Thyroid gland (tissue), 4 donors: ENCODE data around the gene ZNF346. TPM values are rescaled to one million over a fixed set of nuclear protein-coding genes. Genes with fewer than 3 reads are reported as not detected.

ENCODE experiments used
- DNase-seq, 2 donors: peaks; one replicate each; pipeline ENCODE4 v3.0.0-alpha.2; 2019
- H3K27ac ChIP-seq, 3 donors: fragments of 200-600 bp; sonication (generic); 1 replicate in 2 of 3; 2 replicates in 1 of 3; pipeline ENCODE4 v1.5.1; 2016 to 2019; ENCODE audit warnings: mild to moderate bottlenecking in 1 of 3, moderate library complexity in 1 of 3
- H3K27me3 ChIP-seq: fragments of 200-600 bp; sonication (generic); one replicate; pipeline ENCODE4 v1.5.1; 2019
- H3K36me3 ChIP-seq, 2 donors: fragments of 200-600 bp; sonication (generic); one replicate each; pipeline ENCODE4 v1.5.1; 2016 to 2019
- H3K4me1 ChIP-seq, 2 donors: fragments of 200-600 bp; sonication (generic); one replicate each; pipeline ENCODE4 v1.5.1; 2017 to 2019
- H3K4me3 ChIP-seq, 3 donors: fragments of 200-600 bp; sonication (generic); replicated peaks in 1 of 3; 1 replicate in 2 of 3; 2 replicates in 1 of 3; pipeline ENCODE4 v1.5.1; 2016; ENCODE audit warnings: mild to moderate bottlenecking in 1 of 3
- H3K9me3 ChIP-seq: fragments of 200-600 bp; sonication (generic); one replicate; pipeline ENCODE4 v1.5.1; 2017
- POLR2A ChIP-seq, 2 donors: fragments of 450-650 bp; IDR thresholded peaks; one replicate each; pipeline ENCODE4 v1.6.1; 2017; ENCODE audit warnings: antibody characterized with exemption in 2 of 2, mild to moderate bottlenecking in 2 of 2, moderate library complexity in 1 of 2
- WGBS, 2 donors: methylation state at CpG; one replicate each; pipeline ENCODE4 v1.1.5; 2017; 5-methylcytosine and 5-hydroxymethylcytosine counted together
- intact Hi-C: fragments of 100-400 bp; cut with DNase I; formaldehyde crosslinking; loops from one replicate; pipeline ENCODE4 v1.15.1; 2023
- total RNA-seq, 4 donors: library from RNA; depleted of rRNA; stranded (reverse); fragments of >200 nt; gene quantifications; one replicate each; pipeline ENCODE4 v1.2.3, GENCODE V29; 2016
- TF ChIP-seq, protein P1 (sequence below), 6 experiments: fragments of 200-600 bp in 3 of 6; fragments of 450-650 bp in 3 of 6; sonication (generic) in 3 of 6; IDR thresholded peaks; one replicate each; pipeline ENCODE4 v1.5.1; 2016 to 2019; ENCODE audit warnings: antibody characterized with exemption in 6 of 6, mild to moderate bottlenecking in 2 of 6, inconsistent platforms in 1 of 6, moderate library complexity in 1 of 6

ZNF346 gene
- total RNA-seq, 4 donors from 2014 or later, result 23.6 to 34.8 (median 26.2) TPM

DNA sequence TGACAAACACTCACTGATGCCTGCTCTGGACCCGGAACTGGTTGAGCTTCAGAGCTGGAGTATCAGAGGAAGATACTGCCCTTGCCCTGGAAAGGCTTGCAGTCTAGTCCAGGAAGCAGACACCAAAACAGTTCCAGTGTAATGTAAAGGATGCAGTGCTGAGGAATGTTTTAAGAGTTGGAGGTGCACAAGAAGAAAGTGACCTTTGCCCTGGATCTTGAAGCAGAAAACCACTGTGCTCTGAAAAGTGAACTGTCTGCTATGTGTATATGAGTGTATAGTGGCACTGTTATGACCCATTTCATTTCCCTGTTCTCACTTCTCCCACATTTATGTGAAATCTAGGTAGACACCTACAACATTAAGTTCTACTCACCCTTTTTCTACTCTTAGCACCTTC lies 2.1 kb downstream of the ZNF346 start:
- Histone ChIP-seq H3K27ac (no peak overlapping the region), H3K36me3 (no peaks in the 10 kb centered on the region), H3K27me3 (no peaks in the 10 kb centered on the region), H3K9me3 (no peaks in the 10 kb centered on the region), H3K4me1 (peaks cover 15 to 17% of the 10 kb centered on the region in 2 donors), H3K4me3 (no peak overlapping the region)
- TF ChIP-seq, protein P1, sequence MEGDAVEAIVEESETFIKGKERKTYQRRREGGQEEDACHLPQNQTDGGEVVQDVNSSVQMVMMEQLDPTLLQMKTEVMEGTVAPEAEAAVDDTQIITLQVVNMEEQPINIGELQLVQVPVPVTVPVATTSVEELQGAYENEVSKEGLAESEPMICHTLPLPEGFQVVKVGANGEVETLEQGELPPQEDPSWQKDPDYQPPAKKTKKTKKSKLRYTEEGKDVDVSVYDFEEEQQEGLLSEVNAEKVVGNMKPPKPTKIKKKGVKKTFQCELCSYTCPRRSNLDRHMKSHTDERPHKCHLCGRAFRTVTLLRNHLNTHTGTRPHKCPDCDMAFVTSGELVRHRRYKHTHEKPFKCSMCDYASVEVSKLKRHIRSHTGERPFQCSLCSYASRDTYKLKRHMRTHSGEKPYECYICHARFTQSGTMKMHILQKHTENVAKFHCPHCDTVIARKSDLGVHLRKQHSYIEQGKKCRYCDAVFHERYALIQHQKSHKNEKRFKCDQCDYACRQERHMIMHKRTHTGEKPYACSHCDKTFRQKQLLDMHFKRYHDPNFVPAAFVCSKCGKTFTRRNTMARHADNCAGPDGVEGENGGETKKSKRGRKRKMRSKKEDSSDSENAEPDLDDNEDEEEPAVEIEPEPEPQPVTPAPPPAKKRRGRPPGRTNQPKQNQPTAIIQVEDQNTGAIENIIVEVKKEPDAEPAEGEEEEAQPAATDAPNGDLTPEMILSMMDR (IDR thresholded peaks at IDR 0.05), result no peak
- DNase-seq, result no peak
- 96 to 100% methylated on average over 1 of the region's 1 CpG for WGBS, 2 donors
- intact Hi-C loops, result no loop called here

DNA sequence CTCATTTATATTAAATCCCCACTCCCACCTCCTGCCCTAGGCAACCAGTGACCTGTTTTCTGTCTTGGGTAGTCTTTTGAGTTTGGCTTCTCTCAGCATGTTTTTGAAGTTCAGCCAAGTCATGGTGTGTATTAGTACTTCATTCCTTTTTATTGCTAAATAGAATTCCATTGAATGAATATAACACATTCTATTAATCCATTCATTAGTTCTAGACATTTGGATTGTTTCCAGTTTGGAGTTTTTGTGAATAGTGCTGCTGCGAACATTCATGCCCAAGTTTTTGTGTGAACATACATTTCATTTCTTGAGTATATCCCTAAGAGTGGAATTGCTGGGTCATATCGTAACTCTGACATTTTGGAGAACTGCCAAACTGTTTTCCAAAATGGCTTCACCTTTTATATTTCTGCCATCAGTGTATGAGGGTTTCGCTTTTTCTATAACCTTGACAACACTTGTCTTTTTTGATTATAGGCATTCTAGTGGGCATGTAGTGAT lies 2.7 kb downstream of the ZNF346 start:
- no peak for DNase-seq
- no peaks in the 10 kb centered on the region for H3K36me3 ChIP-seq
- intact Hi-C loops, result no loop called here
- H3K27me3 ChIP-seq, result no peaks in the 10 kb centered on the region
- TF ChIP-seq, protein P1 (IDR thresholded peaks at IDR 0.05), result no peak
- TF ChIP-seq POLR2A (IDR thresholded peaks at IDR 0.05), result no peak
- WGBS, 2 donors, result 89% methylated on average over 3 of the region's 3 CpGs
- no peaks in the 10 kb centered on the region for H3K9me3 ChIP-seq
- H3K4me1 ChIP-seq, result peaks cover 15 to 17% of the 10 kb centered on the region in 2 donors
- no peak overlapping the region for H3K4me3 ChIP-seq
- H3K27ac ChIP-seq, result no peak overlapping the region

- Histone ChIP-seq H3K4me1 (peaks cover 10 to 13% of the 10 kb centered on the region in 2 donors), H3K27ac (no peak overlapping the region), H3K36me3 (no peaks in the 10 kb centered on the region), H3K4me3 (no peak overlapping the region), H3K9me3 (no peaks in the 10 kb centered on the region), H3K27me3 (no peaks in the 10 kb centered on the region)
- DNase-seq, result no peak
- intact Hi-C loops, result no loop called here
- TF ChIP-seq POLR2A (IDR thresholded peaks at IDR 0.05), result no peak
- TF ChIP-seq, protein P1 (IDR thresholded peaks at IDR 0.05), result no peak
- 95 to 98% methylated on average over 2 of the region's 2 CpGs for WGBS, 2 donors
Observed at GRCh38 chr5:177027665-177028064, 5.2 kb downstream of the ZNF346 start.

DNA sequence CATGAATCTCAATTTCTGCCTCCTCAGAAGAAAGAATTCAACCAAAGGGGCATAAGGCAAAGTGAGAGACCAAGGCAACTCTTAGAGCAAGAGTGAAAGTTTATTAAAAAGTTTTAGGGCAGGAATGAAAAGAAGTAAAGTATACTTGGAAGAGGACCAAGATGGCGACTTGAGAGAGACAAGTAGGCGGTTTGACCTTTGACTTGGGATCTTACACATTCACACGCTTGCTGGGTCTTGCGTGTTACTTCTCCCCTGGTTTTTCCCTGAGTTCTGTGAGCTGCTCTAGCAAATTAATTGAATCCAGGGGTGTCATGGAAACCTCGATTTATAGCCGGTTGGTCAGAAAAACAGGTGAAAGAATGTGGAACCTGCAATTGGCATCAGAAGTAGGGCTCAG lies 7.0 kb downstream of the ZNF346 start:
- 94 to 95% methylated on average over 6 of the region's 6 CpGs for WGBS, 2 donors
- Histone ChIP-seq H3K4me3 (no peak overlapping the region), H3K9me3 (no peaks in the 10 kb centered on the region), H3K36me3 (no peaks in the 10 kb centered on the region), H3K27ac (no peak overlapping the region), H3K4me1 (peaks cover 3 to 7% of the 10 kb centered on the region in 2 donors), H3K27me3 (no peaks in the 10 kb centered on the region)
- intact Hi-C loops, result no loop called here
- TF ChIP-seq, protein P1 (IDR thresholded peaks at IDR 0.05), result no peak
- no peak for TF ChIP-seq POLR2A (IDR thresholded peaks at IDR 0.05)
- no peak for DNase-seq

GRCh38 chr5:177035976-177036375 lies 13.5 kb downstream of the ZNF346 start:
- TF ChIP-seq, protein P1 (IDR thresholded peaks at IDR 0.05), result no peak
- TF ChIP-seq POLR2A (IDR thresholded peaks at IDR 0.05), result no peak

More at GRCh38 chr5:177035976-177036375, 13.5 kb downstream of the ZNF346 start:
- Histone ChIP-seq H3K27me3 (no peaks in the 10 kb centered on the region), H3K4me1 (peaks cover 37 to 44% of the 10 kb centered on the region in 2 donors), H3K9me3 (no peaks in the 10 kb centered on the region), H3K27ac (peak overlapping the region; percentile 63 to 80 (median 73)), H3K36me3 (no peaks in the 10 kb centered on the region), H3K4me3 (no peak overlapping the region)
- peak; percentile 61 to 65 for DNase-seq
- intact Hi-C loops, result no loop called here
- WGBS, 2 donors, result 36 to 62% methylated on average over 1 of the region's 1 CpG
